HL-60/S4 treated with retinoic acid at 250 ng/mL for 4 days and 3 days (cell line): ENCODE results near the gene CHN1.

Experiments
- in situ Hi-C: fragments of 300-500 bp; cut with MboI; formaldehyde crosslinking; loops from 2 replicates; pipeline ENCODE4 v1.7.0; 2022; ENCODE audit warnings: low sequenced_read_pairs

CHN1 gene

GRCh38 chr2:174771631-174772471 lies 233.3 kb downstream of the CHN1 start:
- in situ Hi-C loops: loop anchor here (25.0 kb wide), 1 partner anchor 215 kb away; no protein-coding TSS in a partner anchor

GRCh38 chr2:174771136-174771535 lies 234.0 kb downstream of the CHN1 start:
- in situ Hi-C loops: loop anchor here (25.0 kb wide), 1 partner anchor 216 kb away; no protein-coding TSS in a partner anchor

- in situ Hi-C loops: loop anchor here (25.0 kb wide), 1 partner anchor 219 kb away; no protein-coding TSS in a partner anchor
Measured at GRCh38 chr2:174768557-174768956, 236.6 kb downstream of the CHN1 start.

GRCh38 chr2:174766271-174766670 lies 238.9 kb downstream of the CHN1 start:
- in situ Hi-C loops: loop anchor here (25.0 kb wide), 1 partner anchor 221 kb away; no protein-coding TSS in a partner anchor

GRCh38 chr2:174765576-174765975 lies 239.6 kb downstream of the CHN1 start:
- in situ Hi-C loops: loop anchor here (25.0 kb wide), 1 partner anchor 222 kb away; no protein-coding TSS in a partner anchor

- in situ Hi-C loops: loop anchor here (25.0 kb wide), 1 partner anchor 223 kb away; no protein-coding TSS in a partner anchor
Measured at GRCh38 chr2:174764280-174765255, 240.6 kb downstream of the CHN1 start, which contains the start of gene CHRNA1. CHRNA1 (minus strand) TSS chr2:174764472; CDS start chr2:174764394, 78 bp downstream.

GRCh38 chr2:174763780-174764179 lies 241.4 kb downstream of the CHN1 start:
- in situ Hi-C loops: loop anchor here (25.0 kb wide), 1 partner anchor 224 kb away; no protein-coding TSS in a partner anchor

GRCh38 chr2:174762464-174762863 lies 242.7 kb downstream of the CHN1 start:
- in situ Hi-C loops: loop anchor here (25.0 kb wide), 1 partner anchor 225 kb away; no protein-coding TSS in a partner anchor

- in situ Hi-C loops: loop anchor here (25.0 kb wide), 1 partner anchor 225 kb away; no protein-coding TSS in a partner anchor
Measured at GRCh38 chr2:174761837-174762236, 243.3 kb downstream of the CHN1 start.

- in situ Hi-C loops: loop anchor here (25.0 kb wide), 1 partner anchor 226 kb away; no protein-coding TSS in a partner anchor
Measured at GRCh38 chr2:174760845-174761473, 244.2 kb downstream of the CHN1 start.

GRCh38 chr2:174759381-174760065 lies 245.7 kb downstream of the CHN1 start:
- in situ Hi-C loops: loop anchor here (25.0 kb wide), 1 partner anchor 228 kb away; no protein-coding TSS in a partner anchor

- in situ Hi-C loops: loop anchor here (25.0 kb wide), 1 partner anchor 231 kb away; no protein-coding TSS in a partner anchor
Measured at GRCh38 chr2:174756743-174757142, 248.4 kb downstream of the CHN1 start.

GRCh38 chr2:174753038-174753633 lies 252.0 kb downstream of the CHN1 start:
- in situ Hi-C loops: loop anchor here (25.0 kb wide), 1 partner anchor 234 kb away; no protein-coding TSS in a partner anchor

GRCh38 chr2:174752403-174753037 lies 252.7 kb downstream of the CHN1 start:
- in situ Hi-C loops: loop anchor here (25.0 kb wide), 1 partner anchor 235 kb away; no protein-coding TSS in a partner anchor

- in situ Hi-C loops: loop anchor here (25.0 kb wide), 1 partner anchor 236 kb away; no protein-coding TSS in a partner anchor
Measured at GRCh38 chr2:174750923-174751441, 254.2 kb downstream of the CHN1 start.

- in situ Hi-C loops: loop anchor here (25.0 kb wide), 1 partner anchor 238 kb away; no protein-coding TSS in a partner anchor
Measured at GRCh38 chr2:174749793-174750192, 255.4 kb downstream of the CHN1 start.

GRCh38 chr2:174748948-174749347 lies 256.2 kb downstream of the CHN1 start:
- in situ Hi-C loops: no loop called here
